Measurements from ENCODE around the gene LYPD6. TPM values are rescaled to one million over a fixed set of nuclear protein-coding genes. Genes with fewer than 3 reads are reported as not detected.
"Not testable (repeated sequence)": the region's sequence is repeated elsewhere in the genome, so short reads cannot be mapped to it uniquely, and the experiment has no call there.

LYPD6 gene, protein sequence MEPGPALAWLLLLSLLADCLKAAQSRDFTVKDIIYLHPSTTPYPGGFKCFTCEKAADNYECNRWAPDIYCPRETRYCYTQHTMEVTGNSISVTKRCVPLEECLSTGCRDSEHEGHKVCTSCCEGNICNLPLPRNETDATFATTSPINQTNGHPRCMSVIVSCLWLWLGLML
- total RNA-seq (2014; rRNA removed; shearing (Covaris generic)): 10.7 and 13.4 TPM in 2 replicates

DNA sequence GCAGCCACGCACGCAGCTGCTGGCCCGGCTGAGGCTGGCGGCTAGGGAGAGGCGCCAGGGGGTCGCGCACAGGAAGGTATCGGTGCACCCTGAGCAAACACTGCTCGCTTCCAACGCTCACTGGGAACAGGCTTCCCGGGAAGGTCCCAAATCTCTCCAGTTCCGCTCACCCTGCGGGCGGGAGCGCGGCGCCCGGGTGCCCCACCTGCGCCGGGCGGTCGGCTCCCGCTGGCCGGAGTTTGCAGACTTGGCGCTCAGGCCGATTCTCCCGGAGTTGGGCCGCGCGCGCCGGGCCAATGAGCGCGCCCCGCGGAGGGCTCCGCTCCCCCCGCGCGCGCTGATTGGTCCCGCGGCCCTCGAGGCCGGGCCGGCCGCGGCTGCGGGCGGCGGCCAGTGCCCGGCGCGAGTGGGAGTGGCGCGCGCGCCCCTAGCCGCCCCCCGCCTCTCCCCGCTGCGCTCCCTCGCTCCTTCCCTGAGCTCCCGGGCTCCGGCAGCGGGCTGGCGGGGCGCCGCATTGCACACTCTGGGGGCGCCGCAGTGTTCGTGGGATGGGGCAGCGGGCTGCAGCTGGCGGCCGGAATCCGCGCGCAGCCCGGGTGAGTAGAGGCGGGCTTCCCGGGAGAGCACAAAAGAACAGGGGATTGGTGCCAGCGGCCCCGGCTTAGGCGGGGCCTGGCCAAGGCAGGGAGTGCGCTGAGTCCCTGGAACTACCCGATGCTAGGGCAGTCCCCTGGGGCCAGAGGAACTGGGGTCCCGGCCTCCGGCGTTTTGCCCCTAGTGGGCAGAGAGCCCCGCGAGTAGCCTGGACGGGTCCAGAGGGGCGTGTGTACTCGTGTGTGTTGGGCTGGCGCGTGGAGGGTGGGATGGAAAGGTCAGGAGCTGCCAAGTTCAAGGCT lies at the start of gene LYPD6:
TSS of gene LYPD6 (plus strand) at position 461 of the 896 bp plus-strand sequence. CDS start 107,122 bp downstream, outside the sequence.
- in situ Hi-C loops (cut with HindIII; ENCODE audit: low sequenced_read_pairs): no loop called here
- peak; percentile 50 for DNase-seq (ENCODE audit: low spot score)

DNA sequence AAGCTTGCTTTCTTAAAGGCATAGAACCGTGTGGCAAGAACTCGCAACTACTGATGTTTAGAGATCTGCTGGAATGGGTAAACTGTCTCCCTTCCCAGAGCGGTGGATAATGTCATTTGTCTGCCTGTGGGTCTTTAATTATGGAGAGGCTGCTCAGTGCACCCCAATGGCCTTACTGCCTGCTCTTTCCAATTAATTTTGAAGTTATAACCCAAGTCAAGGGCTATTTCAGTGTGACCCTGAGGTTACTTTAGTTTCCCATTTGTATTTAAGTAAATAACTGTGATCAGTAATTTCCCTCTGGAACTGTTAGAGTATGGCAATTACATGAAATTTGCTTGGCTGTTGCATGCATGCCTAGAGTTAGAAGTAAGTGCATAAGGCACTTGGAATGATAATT lies 48.9 kb upstream of the LYPD6 start:
- DNase-seq (ENCODE audit: low spot score): no peak
- in situ Hi-C loops (cut with HindIII; ENCODE audit: low sequenced_read_pairs): no loop called here

DNA sequence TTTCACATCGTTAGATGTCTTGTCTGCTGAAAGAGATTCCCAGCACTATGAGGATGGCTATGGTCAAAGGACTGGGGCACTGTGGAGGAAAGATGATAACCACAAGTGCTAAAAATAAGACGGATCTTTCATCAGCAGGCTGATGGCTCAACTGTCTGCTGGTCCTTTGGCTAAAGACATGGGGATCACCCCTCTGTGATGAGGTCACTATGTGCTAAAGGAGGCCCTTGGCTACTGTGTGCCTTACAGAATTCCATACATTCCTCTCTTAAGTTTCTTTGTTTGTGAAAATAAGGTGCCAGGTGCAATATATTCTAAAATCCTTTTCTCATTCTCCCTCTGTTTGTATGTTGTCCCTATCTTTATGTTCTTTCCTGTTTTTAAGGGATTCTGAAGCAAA lies 39.7 kb upstream of the LYPD6 start:
- in situ Hi-C loops (cut with HindIII; ENCODE audit: low sequenced_read_pairs): no loop called here
- no peak for DNase-seq (ENCODE audit: low spot score)

DNA sequence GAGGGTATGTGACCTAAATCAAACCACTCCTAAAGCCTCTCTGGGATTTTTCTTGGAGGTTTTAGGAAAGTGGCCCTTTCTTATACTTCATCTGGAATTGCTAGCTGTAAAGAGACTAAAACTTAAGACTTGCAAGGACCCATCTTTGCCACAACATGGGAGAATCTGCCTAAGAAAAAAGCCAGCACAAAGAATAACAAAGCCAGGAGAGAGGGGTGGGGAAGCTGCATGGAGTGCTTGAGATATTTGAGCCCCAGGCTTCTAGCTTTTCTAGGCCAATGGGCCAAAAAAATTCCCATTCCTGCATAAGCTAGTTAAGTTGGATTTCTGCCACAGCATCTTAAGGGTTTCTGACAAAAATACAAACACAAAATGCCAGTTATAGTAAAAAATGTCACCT lies 38.5 kb upstream of the LYPD6 start:
- no peak for DNase-seq (ENCODE audit: low spot score)
- in situ Hi-C loops (cut with HindIII; ENCODE audit: low sequenced_read_pairs): no loop called here

DNA sequence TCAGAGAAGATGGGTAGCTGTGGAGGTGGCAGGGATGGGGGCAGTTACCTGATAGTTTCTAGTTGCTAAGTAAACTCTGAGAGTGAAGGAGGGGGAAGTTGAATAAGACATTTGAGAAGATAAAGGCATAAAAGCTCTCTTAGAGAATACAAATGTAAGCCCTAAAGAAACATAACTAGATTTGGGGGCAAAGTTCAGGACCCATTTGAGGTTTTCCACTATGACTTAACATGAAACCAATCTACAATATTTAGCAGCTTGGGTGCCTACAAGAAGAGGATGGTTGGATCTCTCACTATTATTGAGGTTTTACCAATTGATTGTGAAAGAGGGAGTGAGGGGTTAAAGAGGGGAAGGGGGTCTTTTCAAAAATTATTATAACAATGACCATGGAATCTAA lies 34.4 kb upstream of the LYPD6 start:
- in situ Hi-C loops (cut with HindIII; ENCODE audit: low sequenced_read_pairs): no loop called here
- DNase-seq (ENCODE audit: low spot score): no peak

DNA sequence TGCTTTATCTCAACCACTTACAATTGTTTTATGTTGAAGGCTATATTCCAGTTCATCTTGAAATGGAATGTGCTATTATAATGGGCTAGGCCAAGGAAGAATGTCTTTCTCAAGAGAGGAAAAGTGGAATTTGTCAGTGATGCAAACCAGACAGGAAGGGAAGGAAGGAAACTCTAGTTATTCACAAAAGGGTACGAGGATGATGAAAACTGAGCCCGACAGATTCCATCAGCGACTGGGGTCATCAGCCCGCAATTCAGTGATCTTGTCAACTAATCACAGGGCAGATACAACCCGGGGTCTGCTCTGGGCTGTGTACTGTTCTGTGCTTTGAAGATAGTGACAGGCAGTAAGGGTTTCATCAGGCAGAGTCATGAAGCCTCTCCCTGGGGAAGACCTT lies 23.4 kb upstream of the LYPD6 start:
- in situ Hi-C loops (cut with HindIII; ENCODE audit: low sequenced_read_pairs): no loop called here

DNA sequence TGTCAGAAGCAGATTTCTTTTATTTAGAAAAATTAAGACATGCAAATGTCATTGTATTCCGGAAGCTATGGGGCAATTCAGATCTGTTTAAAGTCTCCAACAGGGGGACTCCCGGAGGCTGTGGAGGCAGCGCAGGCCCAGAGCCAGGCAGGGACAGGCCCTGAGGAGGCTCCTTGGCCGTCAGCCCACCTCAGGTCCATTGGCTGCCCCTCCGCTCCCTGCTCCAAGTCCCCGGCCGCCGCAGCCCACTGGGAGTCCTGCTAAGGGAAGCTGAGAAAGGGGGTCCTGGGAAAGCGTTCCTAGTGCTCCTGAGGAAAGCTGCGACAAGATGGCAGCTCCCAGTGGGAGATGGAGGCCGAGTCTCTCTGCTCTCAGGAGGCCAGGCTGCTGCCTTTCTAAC lies 20.0 kb upstream of the LYPD6 start:
- no peak for DNase-seq (ENCODE audit: low spot score)
- in situ Hi-C loops (cut with HindIII; ENCODE audit: low sequenced_read_pairs): no loop called here

More for the DNA sequence above, 23.4 kb upstream of the LYPD6 start:
- no peak for DNase-seq (ENCODE audit: low spot score)

DNA sequence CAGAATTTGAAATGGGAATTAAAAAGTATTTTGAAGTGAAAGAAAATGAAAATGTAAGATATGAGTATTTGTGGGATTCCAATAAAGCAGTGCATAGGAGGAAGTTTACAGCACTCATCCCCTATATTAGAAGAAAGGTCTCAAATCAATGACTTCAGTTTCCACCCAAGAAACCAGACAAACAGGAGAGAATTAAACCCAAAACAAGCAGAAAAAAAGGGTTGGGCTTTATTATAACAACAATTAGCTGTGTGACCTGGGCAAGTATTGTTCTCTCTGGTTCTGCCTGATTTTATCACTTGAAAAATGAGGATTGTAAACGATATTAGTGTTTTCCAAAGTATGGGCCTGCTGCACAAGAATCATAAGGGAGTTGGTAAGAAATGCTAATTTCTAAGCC lies 18.3 kb upstream of the LYPD6 start:
- in situ Hi-C loops (cut with HindIII; ENCODE audit: low sequenced_read_pairs): no loop called here
- no peak for DNase-seq (ENCODE audit: low spot score)

DNA sequence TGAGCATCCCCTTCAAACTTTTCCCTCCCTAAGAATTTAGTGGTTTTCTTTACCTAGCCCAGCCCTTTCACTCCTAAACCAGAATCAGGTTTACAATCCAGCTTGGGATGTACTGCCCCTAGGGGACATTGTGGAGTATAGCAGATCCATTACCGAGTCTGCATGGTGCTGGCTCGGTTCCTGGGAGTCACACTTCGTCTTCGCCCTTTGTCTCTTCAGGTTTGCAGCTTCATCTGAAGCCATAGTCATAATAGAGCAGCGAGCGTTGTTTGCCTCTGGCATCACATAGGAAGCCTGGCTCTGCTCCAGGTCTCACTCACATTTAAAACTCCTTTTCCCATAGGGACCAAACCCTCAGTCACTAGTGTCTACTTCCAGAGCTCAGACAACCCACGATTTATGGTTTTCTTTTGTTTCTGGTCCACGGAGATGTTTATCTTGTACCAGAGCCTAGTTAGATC lies 16.8 kb upstream of the LYPD6 start:
- in situ Hi-C loops (cut with HindIII; ENCODE audit: low sequenced_read_pairs): no loop called here

DNA sequence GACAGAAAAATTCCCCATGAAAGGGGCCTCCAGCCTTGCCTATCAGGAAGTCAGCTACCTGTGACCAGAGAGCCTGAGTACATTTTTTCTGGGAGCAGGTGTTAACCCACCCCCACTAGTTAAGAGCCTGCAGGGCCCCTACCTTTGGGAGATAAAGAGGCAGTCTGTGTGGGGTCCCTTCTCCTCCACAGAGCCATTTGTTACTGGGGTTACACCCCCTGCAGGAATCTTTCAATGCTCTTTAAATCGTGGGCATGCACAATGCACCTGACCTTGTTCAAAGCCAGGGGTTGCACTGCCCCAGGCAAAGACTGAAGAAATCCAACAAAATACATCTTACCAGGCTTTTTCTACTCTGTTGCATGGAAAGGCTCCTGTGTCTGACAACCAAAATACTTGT lies 15.7 kb upstream of the LYPD6 start:
- in situ Hi-C loops (cut with HindIII; ENCODE audit: low sequenced_read_pairs): no loop called here
- no peak for DNase-seq (ENCODE audit: low spot score)

More for the DNA sequence above, 16.8 kb upstream of the LYPD6 start:
- peak; percentile 35 for DNase-seq (ENCODE audit: low spot score)

DNA sequence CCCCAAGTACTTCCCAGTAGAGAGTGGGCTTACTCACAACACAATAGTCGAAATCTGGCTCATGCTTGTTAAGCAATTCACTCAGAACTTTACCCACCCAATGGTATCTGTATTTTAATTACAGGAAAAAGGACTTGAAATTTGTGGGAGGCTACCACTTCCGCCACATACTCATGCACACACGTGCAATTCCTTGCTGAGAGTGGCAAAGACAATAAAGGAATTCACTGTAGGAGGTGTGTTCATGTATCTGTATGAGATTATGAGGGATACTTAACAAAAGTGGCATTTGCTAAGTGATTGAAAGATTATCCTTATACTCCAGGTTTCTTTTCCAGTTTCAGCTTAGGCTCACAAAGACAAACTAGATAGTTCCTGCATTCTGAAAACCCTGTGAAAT lies 14.9 kb upstream of the LYPD6 start:
- in situ Hi-C loops (cut with HindIII; ENCODE audit: low sequenced_read_pairs): no loop called here
- no peak for DNase-seq (ENCODE audit: low spot score)

DNA sequence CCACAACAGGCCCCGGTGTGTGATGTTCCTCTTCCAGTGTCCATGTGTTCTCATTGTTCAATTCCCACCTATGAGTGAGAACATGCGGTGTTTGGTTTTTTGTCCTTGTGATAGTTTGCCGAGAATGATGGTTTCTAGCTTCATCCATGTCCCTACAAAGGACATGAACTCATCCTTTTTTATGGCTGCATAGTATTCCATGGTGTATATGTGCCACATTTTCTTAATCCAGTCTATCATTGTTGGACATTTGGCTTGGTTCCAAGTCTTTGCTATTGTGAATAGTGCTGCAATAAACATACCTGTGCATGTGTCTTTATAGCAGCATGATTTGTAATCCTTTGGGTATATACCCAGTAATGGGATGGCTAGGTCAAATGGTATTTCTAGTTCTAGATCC lies 11.8 kb upstream of the LYPD6 start:
- in situ Hi-C loops (cut with HindIII; ENCODE audit: low sequenced_read_pairs); DNase-seq (ENCODE audit: low spot score): not testable (repeated sequence)

DNA sequence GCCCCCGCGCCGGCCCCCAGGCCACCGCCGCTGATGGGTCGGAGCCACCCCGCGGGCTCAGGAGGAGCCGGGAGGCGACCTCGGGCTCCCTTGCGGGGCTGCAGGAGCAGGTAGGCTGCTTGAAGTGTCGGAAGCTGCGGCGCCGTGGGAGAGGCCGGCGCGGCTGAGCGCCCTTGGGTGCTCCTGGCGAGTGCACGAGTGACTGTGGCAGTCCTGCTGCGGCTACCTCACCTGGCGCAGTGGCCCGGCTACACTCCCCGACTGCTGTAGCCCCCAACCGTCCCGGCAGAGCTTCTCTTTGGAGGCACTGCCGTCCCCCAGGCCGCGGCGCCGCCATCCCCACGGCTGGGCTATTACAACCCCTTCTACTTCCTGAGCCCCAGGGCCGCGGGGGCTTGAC lies 10.0 kb upstream of the LYPD6 start:
- no peak for DNase-seq (ENCODE audit: low spot score)
- in situ Hi-C loops (cut with HindIII; ENCODE audit: low sequenced_read_pairs): no loop called here

DNA sequence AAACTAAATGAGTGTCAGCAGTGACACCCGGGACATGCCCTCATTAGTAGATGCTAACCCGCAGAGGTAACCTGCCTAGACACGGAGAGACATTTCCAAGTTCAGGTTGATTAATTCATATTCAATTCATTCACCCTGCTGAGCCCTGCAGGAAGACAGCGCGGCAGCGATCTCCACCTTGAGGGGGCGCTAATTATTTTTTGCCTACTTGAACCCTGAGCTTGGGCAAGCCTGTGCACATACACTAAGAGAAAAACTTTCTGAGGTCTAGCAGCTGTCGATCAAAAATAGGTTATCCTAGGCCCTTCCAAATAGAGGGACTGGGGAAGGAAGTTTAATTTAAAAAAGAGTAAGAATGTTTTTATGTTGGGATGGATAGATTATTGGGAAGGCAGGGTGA lies 1.3 kb upstream of the LYPD6 start:
- DNase-seq (ENCODE audit: low spot score): no peak

DNA sequence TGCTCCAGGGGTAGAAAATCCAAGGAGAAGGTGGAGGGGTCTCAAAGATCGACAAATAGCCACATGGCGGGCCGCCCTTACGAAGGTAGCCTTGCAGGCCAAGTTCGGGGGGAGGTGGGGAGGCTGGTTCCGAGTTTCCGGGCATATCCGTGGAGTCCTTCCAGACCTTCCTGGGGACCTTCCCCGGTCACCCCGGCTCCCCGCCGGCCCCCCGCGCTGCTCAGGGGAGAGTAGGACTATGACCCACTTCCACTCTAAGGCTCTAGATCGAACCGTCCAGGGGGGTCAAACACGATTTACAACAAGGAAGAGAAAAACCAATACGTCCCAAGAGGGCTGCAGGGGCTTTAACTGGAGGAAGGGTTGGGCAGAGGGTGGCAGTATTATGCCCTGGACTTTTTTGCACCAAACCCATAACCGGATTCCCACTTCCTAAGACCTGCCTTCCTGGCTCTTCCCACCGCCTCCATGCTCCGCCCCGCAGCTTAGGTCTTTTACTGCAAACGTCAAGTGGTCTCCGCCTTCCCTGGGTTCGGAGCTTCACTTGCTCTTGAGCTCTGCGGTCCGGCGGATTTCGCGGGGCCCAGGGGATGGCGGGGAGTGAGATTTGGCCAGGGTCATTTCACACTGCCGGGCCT lies 779 bp upstream of the LYPD6 start:
- in situ Hi-C loops (cut with HindIII; ENCODE audit: low sequenced_read_pairs): no loop called here
- DNase-seq (ENCODE audit: low spot score): peak; percentile 55

More for the DNA sequence above, 1.3 kb upstream of the LYPD6 start:
- in situ Hi-C loops (cut with HindIII; ENCODE audit: low sequenced_read_pairs): no loop called here

DNA sequence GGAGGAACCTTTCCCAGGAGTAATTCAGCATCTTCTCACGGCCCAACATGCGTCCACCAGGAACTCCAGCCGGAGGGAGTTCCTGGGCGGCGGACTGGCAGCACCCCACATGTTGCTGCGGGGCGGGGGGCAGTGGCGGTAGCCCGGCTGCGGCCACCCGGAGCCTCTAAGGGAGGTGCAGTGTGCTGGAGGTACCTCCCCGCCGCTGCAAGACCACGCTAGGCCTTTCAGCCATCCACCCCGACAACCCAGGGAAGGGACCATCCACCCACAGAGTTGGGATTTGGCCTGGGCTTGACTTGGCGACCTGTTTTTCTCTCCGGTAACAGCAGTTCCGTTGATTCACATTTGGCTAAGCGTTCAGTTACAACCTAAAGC lies 625 bp downstream of the LYPD6 start:
- in situ Hi-C loops (cut with HindIII; ENCODE audit: low sequenced_read_pairs): no loop called here
- DNase-seq (ENCODE audit: low spot score): no peak

DNA sequence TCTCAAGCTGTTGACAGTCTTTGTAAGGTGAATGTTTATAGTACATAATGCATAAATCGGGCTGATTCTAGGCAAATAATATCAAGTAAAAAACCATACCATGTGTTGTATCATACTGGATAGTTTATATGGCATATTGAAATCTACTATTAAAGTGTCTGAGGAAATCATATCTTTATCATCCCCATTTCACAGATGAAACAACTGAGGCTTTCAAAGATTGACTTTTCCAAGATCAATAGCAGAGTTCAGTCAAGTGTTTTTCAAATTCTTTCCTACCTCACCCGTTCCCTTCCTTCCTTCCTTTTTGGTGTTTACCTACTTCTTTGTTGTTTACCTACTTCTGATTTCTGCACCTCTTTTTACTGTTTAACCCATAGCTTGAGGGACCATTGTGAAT lies 2.0 kb downstream of the LYPD6 start:
- in situ Hi-C loops (cut with HindIII; ENCODE audit: low sequenced_read_pairs): no loop called here
- no peak for DNase-seq (ENCODE audit: low spot score)

DNA sequence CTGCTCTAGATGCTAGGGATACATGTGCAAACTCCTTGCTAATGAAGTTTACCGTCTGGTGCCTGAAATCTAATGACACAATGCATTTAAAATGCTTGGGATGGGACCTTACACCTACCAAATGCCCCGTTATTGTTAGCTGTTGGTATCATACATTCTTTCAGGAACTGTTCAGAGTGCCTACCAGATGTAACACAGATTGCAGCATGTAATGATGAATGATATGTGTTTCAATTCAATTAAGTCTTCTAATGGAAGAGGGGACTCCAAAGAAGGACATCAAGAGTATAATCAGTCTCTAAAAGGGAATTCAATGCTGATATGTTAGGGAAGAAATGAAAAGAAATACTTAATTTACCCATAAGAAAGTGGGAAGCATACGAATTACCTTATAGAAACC lies 3.2 kb downstream of the LYPD6 start:
- DNase-seq (ENCODE audit: low spot score): no peak
- in situ Hi-C loops (cut with HindIII; ENCODE audit: low sequenced_read_pairs): no loop called here

DNA sequence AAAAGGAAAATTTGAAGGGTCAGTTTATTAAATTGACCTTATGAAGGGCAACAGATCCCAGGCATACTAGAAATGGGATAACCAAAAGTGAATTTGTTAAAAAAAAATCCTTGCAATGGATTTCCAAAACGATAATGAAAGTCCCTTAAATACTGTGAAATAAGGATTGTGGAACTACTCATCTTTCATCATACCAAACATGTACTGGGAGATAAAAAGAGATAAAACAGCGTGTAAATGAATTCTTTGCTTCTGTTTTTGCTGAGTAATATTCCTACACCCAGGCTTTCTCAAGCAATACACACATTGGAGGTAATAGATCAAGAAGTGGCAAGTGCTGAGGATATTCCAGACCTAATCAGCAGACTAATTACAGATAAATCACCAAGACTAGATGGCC lies 3.8 kb downstream of the LYPD6 start:
- no peak for DNase-seq (ENCODE audit: low spot score)
- in situ Hi-C loops (cut with HindIII; ENCODE audit: low sequenced_read_pairs): no loop called here

DNA sequence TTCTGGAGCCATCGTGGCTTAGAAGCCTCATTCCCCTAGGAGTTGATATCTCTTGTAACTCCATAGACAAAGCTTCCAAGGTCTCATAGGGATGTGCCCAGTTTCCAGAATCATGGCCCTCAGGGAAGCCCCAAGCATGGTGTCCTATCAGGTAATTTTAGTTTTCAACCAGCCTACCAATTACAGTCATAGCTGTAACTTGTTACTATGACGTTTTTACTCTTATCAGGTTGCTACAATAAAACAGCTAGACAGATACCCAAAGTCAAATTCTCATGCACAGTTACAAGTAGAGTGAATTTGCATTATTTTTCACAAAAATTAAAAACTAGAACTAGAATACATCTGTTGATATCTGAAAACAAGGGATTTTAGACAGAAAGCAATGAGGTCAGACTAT lies 8.9 kb downstream of the LYPD6 start:
- no peak for DNase-seq (ENCODE audit: low spot score)
- in situ Hi-C loops (cut with HindIII; ENCODE audit: low sequenced_read_pairs): no loop called here

Data from G401 (cell line).